ENCODE measurements around the gene UBE2S.

UBE2S gene

DNA sequence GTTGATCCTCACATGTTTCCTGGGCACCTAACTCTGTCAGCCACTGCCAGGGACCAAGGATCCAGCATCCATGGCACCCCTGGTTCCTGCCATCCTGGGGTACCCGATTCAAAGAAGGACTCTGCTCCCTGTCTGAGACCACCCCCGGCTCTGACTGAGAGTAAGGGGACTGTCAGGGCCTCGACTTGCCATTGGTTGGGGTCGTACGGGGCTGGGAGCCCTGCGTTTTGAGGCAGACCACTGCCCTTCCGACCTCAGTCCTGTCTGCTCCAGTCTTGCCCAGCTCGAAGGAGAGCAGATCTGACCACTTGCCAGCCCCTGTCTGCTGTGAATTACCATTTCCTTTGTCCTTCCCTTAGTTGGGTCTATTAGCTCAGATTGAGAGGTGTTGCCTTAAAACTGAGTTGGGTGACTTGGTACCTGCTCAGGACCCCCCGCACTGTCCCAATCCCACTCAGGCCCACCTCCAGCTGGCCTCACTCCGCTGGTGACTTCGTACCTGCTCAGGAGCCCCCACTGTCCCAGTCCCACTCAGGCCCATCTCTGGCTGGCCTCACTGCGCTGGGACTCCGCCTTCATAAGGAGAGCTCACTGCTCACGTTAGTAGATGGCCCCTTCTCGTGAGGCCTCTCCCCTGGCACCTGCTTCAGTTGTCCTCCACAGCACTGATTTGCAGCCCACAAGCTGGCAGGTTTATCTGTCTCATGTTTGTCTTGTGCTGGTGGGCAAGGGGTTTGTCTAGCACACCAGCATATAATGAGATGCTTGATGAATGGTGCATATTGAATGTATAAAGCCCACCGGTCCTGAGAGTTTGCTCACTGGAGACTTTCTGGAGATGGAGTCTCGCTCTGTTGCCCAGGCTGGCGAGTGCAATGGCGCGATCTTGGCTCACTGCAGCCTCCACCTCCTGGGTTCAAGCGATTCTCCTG, 17.9 kb downstream of the UBE2S start:
- in situ Hi-C loops (cut with MboI; ENCODE audit: low pct_unique_long_range_greater_than_20kb, low sequenced_read_pairs, unreplicated experiment) = no loop called here
- TF ChIP-seq, protein P1, sequence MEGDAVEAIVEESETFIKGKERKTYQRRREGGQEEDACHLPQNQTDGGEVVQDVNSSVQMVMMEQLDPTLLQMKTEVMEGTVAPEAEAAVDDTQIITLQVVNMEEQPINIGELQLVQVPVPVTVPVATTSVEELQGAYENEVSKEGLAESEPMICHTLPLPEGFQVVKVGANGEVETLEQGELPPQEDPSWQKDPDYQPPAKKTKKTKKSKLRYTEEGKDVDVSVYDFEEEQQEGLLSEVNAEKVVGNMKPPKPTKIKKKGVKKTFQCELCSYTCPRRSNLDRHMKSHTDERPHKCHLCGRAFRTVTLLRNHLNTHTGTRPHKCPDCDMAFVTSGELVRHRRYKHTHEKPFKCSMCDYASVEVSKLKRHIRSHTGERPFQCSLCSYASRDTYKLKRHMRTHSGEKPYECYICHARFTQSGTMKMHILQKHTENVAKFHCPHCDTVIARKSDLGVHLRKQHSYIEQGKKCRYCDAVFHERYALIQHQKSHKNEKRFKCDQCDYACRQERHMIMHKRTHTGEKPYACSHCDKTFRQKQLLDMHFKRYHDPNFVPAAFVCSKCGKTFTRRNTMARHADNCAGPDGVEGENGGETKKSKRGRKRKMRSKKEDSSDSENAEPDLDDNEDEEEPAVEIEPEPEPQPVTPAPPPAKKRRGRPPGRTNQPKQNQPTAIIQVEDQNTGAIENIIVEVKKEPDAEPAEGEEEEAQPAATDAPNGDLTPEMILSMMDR (IDR thresholded peaks at IDR 0.05; ENCODE audit: extremely low read depth, insufficient read depth, missing control alignments) = no peak
- DNase-seq (ENCODE audit: low spot score) = no peak

DNA sequence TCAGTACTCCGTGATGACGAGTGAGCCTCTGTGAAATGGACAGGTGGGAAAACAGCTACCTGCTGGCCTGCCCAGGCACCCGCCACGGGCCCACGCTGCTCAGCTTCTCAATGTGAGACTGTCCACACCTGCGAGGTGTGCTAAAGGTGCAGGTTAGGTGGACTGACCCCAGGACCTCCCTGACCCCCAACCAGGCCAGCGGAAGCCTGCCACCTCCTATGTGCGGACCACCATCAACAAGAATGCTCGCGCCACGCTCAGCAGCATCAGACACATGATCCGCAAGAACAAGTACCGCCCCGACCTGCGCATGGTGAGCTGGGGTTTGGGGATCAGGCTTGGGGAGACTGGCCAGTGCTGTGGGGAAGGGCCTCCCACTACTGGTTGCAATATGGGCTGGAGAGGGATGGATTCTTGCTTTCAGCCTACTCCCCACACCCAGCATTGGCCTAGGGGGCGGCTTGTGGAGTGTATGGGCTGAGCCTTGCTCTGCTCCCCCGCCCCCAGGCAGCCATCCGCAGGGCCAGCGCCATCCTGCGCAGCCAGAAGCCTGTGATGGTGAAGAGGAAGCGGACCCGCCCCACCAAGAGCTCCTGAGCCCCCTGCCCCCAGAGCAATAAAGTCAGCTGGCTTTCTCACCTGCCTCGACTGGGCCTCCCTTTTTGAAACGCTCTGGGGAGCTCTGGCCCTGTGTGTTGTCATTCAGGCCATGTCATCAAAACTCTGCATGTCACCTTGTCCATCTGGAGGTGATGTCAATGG, 19.7 kb downstream of the UBE2S start:
- no peak for DNase-seq (ENCODE audit: low spot score)

DNA sequence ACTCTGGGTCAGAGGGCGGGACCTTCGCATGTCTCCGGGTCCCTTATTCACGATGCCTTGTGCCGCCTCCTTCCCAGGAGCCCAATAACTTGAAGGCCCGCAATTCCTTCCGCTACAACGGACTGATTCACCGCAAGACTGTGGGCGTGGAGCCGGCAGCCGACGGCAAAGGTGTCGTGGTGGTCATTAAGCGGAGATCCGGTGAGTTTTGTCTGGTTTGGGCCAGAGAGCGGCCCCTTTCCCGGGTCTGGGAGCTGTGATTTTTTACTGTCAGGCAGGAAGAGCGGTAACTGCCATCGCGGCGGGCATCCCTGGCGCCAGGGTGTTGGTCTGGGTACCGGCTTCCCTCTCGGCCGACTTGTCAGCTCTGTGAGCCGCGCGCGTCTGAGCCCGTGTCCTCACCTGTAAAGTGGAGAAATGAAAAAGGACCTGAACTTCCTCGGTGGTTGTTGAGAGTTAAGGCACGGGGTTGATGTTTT, 21.1 kb downstream of the UBE2S start:
- DNase-seq (ENCODE audit: low spot score) = no peak
- TF ChIP-seq, protein P1 (IDR thresholded peaks at IDR 0.05; ENCODE audit: extremely low read depth, insufficient read depth, missing control alignments) = no peak
- in situ Hi-C loops (cut with MboI; ENCODE audit: low pct_unique_long_range_greater_than_20kb, low sequenced_read_pairs, unreplicated experiment) = no loop called here

More for the DNA sequence above, 19.7 kb downstream of the UBE2S start:
- TF ChIP-seq, protein P1 (IDR thresholded peaks at IDR 0.05; ENCODE audit: extremely low read depth, insufficient read depth, missing control alignments) = no peak
- in situ Hi-C loops (cut with MboI; ENCODE audit: low pct_unique_long_range_greater_than_20kb, low sequenced_read_pairs, unreplicated experiment) = no loop called here

DNA sequence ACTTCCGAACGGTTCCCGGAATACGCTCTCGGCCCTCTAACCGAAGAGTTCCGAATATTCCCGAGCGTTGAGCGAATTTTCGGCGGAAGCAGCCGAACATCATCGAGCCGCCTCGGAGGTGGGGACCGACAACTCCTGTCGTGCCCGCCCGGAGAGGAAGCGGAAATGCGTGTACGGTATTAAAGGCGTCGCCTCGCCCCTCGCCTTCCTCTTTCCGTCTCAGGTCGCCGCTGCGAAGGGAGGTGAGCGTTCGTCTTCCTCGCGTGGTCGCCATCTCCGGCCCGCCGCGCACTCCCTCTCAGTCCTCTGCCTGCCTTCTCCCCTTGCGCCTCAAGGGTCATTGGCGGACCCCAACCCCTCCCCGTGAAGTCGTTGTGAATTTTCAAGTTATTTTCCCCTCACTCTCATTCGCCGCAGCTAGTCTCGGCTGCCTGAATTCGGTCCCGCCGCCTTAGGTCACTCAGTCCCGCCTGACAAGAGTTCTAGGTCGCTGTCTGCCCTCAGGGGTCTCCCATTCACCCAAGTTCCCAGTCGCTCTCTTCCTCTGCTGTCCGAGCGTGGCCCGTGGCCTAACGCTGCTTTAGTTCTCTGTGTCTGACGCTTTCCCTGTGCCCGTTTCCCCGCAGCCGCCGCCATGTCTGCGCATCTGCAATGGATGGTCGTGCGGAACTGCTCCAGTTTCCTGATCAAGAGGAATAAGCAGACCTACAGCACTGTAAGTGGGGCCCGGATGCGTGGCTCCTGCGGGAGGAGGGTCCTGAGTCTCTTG, 21.7 kb downstream of the UBE2S start, which contains the start of gene RPL28:
TSS of gene RPL28 (plus strand) at position 209 of the 769 bp plus-strand sequence. CDS start at position 635, 426 bp downstream.
- TF ChIP-seq, protein P1 (IDR thresholded peaks at IDR 0.05; ENCODE audit: extremely low read depth, insufficient read depth, missing control alignments) = no peak
- peak; percentile 98 for DNase-seq (ENCODE audit: low spot score)
- in situ Hi-C loops (cut with MboI; ENCODE audit: low pct_unique_long_range_greater_than_20kb, low sequenced_read_pairs, unreplicated experiment) = no loop called here

DNA sequence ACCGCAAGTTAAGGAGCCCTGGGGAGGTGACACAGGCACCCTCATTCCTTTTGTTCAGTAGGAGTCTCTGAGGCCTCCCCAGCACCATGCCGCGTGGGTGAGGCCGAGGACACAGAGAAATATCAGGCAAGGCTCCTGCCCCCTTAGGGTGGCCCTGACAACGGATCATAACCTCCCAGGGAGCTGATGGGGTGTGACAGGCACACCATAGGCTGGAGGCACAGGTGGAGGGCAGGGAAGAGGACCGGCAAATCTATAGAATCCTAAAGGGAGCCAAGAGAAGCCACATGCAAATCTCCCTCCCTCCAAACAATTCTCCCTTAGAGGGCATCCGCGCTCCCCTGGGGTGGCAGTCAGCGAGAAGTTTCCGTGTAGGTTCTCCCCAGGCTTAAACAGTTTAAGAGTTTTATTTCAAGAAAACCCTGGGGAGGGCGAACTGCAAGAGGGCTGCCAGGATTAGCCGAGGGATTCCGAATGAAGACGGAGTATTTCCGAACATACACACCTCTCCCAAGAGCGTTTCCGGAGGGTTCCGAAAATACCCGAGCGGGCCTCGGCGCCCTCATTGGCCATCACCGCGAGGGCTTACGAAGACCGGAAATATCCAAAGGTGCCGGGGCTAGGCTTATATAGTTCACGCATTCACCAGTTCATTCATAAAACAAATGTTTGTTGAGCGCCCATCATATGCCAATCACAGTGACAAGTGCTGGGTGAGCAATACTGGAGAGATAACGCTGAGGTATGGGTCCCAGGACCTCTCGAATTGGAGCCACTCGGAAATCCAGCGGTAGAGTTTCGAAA, 22.5 kb downstream of the UBE2S start:
- DNase-seq (ENCODE audit: low spot score) = peak; percentile 98
- TF ChIP-seq, protein P1 (IDR thresholded peaks at IDR 0.05; ENCODE audit: extremely low read depth, insufficient read depth, missing control alignments) = no peak
- in situ Hi-C loops (cut with MboI; ENCODE audit: low pct_unique_long_range_greater_than_20kb, low sequenced_read_pairs, unreplicated experiment) = no loop called here

Measured in GM13977 (cell line).